ENCODE measurements around the gene FZR1. TPM values are rescaled to one million over a fixed set of nuclear protein-coding genes. Genes with fewer than 3 reads are reported as not detected.

FZR1 gene
- polyA plus RNA-seq, 2 donors, result 23.0 to 28.0 TPM

DNA sequence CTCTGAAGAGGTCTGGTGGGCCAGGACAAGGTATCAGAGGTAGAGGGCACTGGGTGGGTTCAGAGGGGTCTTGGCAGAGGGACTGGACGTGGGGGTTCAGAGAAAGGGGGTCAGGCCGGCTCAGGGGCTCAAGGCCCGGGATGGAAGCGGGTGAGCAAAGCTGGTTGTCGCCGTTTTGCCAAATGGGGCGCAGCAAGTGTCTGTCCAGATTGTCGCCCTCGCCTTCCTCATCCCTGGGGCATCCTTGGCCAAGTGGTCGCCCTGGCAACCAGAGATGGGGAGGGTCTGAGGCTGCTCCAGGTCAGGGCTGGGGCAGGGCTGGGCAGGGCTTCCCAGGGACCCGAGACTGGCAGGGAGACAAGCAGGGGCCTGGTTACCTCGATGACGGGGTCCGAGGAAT lies 12.5 kb upstream of the FZR1 start:
- Histone ChIP-seq H3K9me3 (ENCODE audit: control insufficient read depth in 2 of 2, insufficient read depth in 1 of 2, low read depth in 1 of 2, low read length in 1 of 2) (no peaks in the 10 kb centered on the region), H3K27me3 (ENCODE audit: control insufficient read depth in 1 of 2, insufficient read depth in 2 of 2, low read length in 2 of 2) (no peaks in the 10 kb centered on the region), H3K36me3 (ENCODE audit: control insufficient read depth in 2 of 2, insufficient read depth in 2 of 2, low read length in 1 of 2) (peaks cover 13 to 40% of the 10 kb centered on the region in 2 donors), H3K4me1 (ENCODE audit: control insufficient read depth in 2 of 2, insufficient read depth in 2 of 2, low read length in 1 of 2) (no peaks in the 10 kb centered on the region), H3K27ac (ENCODE audit: low read depth in 2 of 2, low read length in 1 of 2) (no peak overlapping the region), H3K4me3 (ENCODE audit: low read depth in 1 of 2, low read length in 2 of 2) (no peak overlapping the region)
- 90 to 94% methylated on average over 14 of the region's 14 CpGs for WGBS, 2 donors

GRCh38 chr19:3494051-3494450 lies 12.1 kb upstream of the FZR1 start:
- H3K36me3 ChIP-seq (ENCODE audit: control insufficient read depth in 2 of 2, insufficient read depth in 2 of 2, low read length in 1 of 2), result peaks cover 13 to 40% of the 10 kb centered on the region in 2 donors
- no peaks in the 10 kb centered on the region for H3K4me1 ChIP-seq (ENCODE audit: control insufficient read depth in 2 of 2, insufficient read depth in 2 of 2, low read length in 1 of 2)
- no peaks in the 10 kb centered on the region for H3K9me3 ChIP-seq (ENCODE audit: control insufficient read depth in 2 of 2, insufficient read depth in 1 of 2, low read depth in 1 of 2, low read length in 1 of 2)
- H3K27me3 ChIP-seq (ENCODE audit: control insufficient read depth in 1 of 2, insufficient read depth in 2 of 2, low read length in 2 of 2), result no peaks in the 10 kb centered on the region
- H3K27ac ChIP-seq (ENCODE audit: low read depth in 2 of 2, low read length in 1 of 2), result no peak overlapping the region
- 86 to 90% methylated on average over 15 of the region's 15 CpGs for WGBS, 2 donors
- no peak overlapping the region for H3K4me3 ChIP-seq (ENCODE audit: low read depth in 1 of 2, low read length in 2 of 2)

DNA sequence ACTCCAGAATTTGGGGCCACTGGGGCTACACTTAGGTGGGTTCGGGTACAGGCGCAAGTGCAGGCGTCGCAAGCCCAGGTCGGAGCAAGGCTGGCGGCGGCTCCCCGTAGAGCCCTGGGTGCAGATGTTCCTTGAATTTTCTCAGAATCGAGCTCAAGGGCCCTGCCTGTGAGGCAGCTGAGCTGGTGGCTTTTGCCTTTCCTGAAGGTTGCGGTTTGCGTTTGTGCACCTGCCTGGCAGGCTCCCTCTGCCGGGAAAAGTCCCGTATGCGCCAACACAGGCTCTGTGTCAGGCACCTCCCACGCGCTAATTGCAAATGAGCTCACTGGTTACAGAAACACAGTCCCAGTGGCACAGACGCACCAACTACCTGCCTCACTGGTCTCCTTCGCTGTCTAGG lies 11.6 kb upstream of the FZR1 start:
- WGBS, 2 donors, result 90 to 91% methylated on average over 18 of the region's 18 CpGs
- Histone ChIP-seq H3K27ac (ENCODE audit: low read depth in 2 of 2, low read length in 1 of 2) (no peak overlapping the region), H3K36me3 (ENCODE audit: control insufficient read depth in 2 of 2, insufficient read depth in 2 of 2, low read length in 1 of 2) (peaks cover 13 to 40% of the 10 kb centered on the region in 2 donors)

GRCh38 chr19:3496392-3497273 lies 9.5 kb upstream of the FZR1 start:
- H3K27me3 ChIP-seq (ENCODE audit: control insufficient read depth in 1 of 2, insufficient read depth in 2 of 2, low read length in 2 of 2), result no peaks in the 10 kb centered on the region
- H3K9me3 ChIP-seq (ENCODE audit: control insufficient read depth in 2 of 2, insufficient read depth in 1 of 2, low read depth in 1 of 2, low read length in 1 of 2), result no peaks in the 10 kb centered on the region
- H3K27ac ChIP-seq (ENCODE audit: low read depth in 2 of 2, low read length in 1 of 2), result no peak overlapping the region
- H3K4me1 ChIP-seq (ENCODE audit: control insufficient read depth in 2 of 2, insufficient read depth in 2 of 2, low read length in 1 of 2), result peaks cover 3% of the 10 kb centered on the region in 2 donors
- 95 to 97% methylated on average over 32 of the region's 32 CpGs for WGBS, 2 donors
- no peak overlapping the region for H3K4me3 ChIP-seq (ENCODE audit: low read depth in 1 of 2, low read length in 2 of 2)
- peaks cover 13 to 30% of the 10 kb centered on the region in 2 donors for H3K36me3 ChIP-seq (ENCODE audit: control insufficient read depth in 2 of 2, insufficient read depth in 2 of 2, low read length in 1 of 2)

More for the DNA sequence above, 11.6 kb upstream of the FZR1 start:
- Histone ChIP-seq H3K27me3 (ENCODE audit: control insufficient read depth in 1 of 2, insufficient read depth in 2 of 2, low read length in 2 of 2) (no peaks in the 10 kb centered on the region), H3K4me1 (ENCODE audit: control insufficient read depth in 2 of 2, insufficient read depth in 2 of 2, low read length in 1 of 2) (no peaks in the 10 kb centered on the region), H3K4me3 (ENCODE audit: low read depth in 1 of 2, low read length in 2 of 2) (no peak overlapping the region), H3K9me3 (ENCODE audit: control insufficient read depth in 2 of 2, insufficient read depth in 1 of 2, low read depth in 1 of 2, low read length in 1 of 2) (no peaks in the 10 kb centered on the region)

- WGBS, 2 donors, result 94 to 95% methylated on average over 5 of the region's 5 CpGs
- no peaks in the 10 kb centered on the region for H3K9me3 ChIP-seq (ENCODE audit: control insufficient read depth in 2 of 2, insufficient read depth in 1 of 2, low read depth in 1 of 2, low read length in 1 of 2)
- no peak overlapping the region for H3K4me3 ChIP-seq (ENCODE audit: low read depth in 1 of 2, low read length in 2 of 2)
- H3K27ac ChIP-seq (ENCODE audit: low read depth in 2 of 2, low read length in 1 of 2), result no peak overlapping the region
- H3K36me3 ChIP-seq (ENCODE audit: control insufficient read depth in 2 of 2, insufficient read depth in 2 of 2, low read length in 1 of 2), result peaks cover 7 to 22% of the 10 kb centered on the region in 2 donors
- H3K4me1 ChIP-seq (ENCODE audit: control insufficient read depth in 2 of 2, insufficient read depth in 2 of 2, low read length in 1 of 2), result peaks cover 3% of the 10 kb centered on the region in 2 donors
- H3K27me3 ChIP-seq (ENCODE audit: control insufficient read depth in 1 of 2, insufficient read depth in 2 of 2, low read length in 2 of 2), result no peaks in the 10 kb centered on the region
These were observed 8.2 kb upstream of the FZR1 start for GRCh38 chr19:3497757-3498520.

DNA sequence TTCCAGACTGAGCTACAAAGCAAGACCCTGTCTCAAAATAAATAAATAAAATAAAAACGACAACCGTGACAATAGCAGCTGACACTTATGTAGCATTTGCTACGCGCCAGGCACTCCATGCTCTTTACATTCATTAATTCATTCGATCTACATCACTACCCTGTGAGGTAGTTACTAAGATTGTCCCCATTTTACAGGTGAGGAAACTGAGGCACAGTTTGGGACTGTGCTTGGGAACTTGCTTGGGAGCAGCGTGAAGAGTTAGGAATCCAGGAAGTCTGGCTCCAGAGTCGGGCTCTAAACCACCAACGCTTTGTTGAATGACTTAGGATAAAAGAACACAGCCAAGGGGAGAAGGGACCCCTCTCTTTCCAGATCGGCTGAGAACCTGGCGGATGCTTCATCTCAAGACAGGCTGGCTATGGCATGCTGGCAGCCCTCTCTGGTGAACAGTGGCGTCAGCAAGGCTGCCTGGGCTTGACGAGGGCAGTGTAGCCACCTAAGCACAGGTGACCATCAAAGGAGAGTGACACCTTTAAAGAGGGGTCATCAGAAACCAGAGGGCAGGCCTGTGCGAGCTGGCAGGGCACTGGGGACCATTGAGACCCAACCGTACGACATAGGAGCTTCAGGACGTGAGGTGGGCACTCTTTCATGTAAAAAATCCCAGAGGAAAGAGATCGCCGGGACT lies 6.2 kb upstream of the FZR1 start:
- no peaks in the 10 kb centered on the region for H3K27me3 ChIP-seq (ENCODE audit: control insufficient read depth in 1 of 2, insufficient read depth in 2 of 2, low read length in 2 of 2)
- 22 to 25% methylated on average over 18 of the region's 18 CpGs for WGBS, 2 donors
- H3K4me3 ChIP-seq (ENCODE audit: low read depth in 1 of 2, low read length in 2 of 2), result peak overlapping the region; percentile 93 to 95
- H3K36me3 ChIP-seq (ENCODE audit: control insufficient read depth in 2 of 2, insufficient read depth in 2 of 2, low read length in 1 of 2), result peaks cover 0 to 12% of the 10 kb centered on the region in 2 donors
- peaks cover 3% of the 10 kb centered on the region in 2 donors for H3K4me1 ChIP-seq (ENCODE audit: control insufficient read depth in 2 of 2, insufficient read depth in 2 of 2, low read length in 1 of 2)
- H3K27ac ChIP-seq (ENCODE audit: low read depth in 2 of 2, low read length in 1 of 2), result peak overlapping the region; percentile 88 to 92
- no peaks in the 10 kb centered on the region for H3K9me3 ChIP-seq (ENCODE audit: control insufficient read depth in 2 of 2, insufficient read depth in 1 of 2, low read depth in 1 of 2, low read length in 1 of 2)

GRCh38 chr19:3500429-3501101 lies 5.5 kb upstream of the FZR1 start, which contains the start of gene DOHH:
DOHH (minus strand) TSS chr19:3500674; CDS start chr19:3496814, 3,860 bp downstream.
- 0% methylated on average over 38 to 52 of the region's 52 CpGs for WGBS, 2 donors
- H3K27ac ChIP-seq (ENCODE audit: low read depth in 2 of 2, low read length in 1 of 2), result peak within 1 kb of the TSS; percentile 88 to 92
- H3K4me3 ChIP-seq (ENCODE audit: low read depth in 1 of 2, low read length in 2 of 2), result peak within 1 kb of the TSS; percentile 93 to 95
- H3K4me1 ChIP-seq (ENCODE audit: control insufficient read depth in 2 of 2, insufficient read depth in 2 of 2, low read length in 1 of 2), result peaks cover 3% of the 10 kb centered on the region in 2 donors
- no peaks in the 10 kb centered on the region for H3K9me3 ChIP-seq (ENCODE audit: control insufficient read depth in 2 of 2, insufficient read depth in 1 of 2, low read depth in 1 of 2, low read length in 1 of 2)
- peaks cover 0 to 10% of the 10 kb centered on the region in 2 donors for H3K36me3 ChIP-seq (ENCODE audit: control insufficient read depth in 2 of 2, insufficient read depth in 2 of 2, low read length in 1 of 2)
- no peaks in the 10 kb centered on the region for H3K27me3 ChIP-seq (ENCODE audit: control insufficient read depth in 1 of 2, insufficient read depth in 2 of 2, low read length in 2 of 2)

GRCh38 chr19:3501780-3502179 lies 4.3 kb upstream of the FZR1 start:
- Histone ChIP-seq H3K27ac (ENCODE audit: low read depth in 2 of 2, low read length in 1 of 2) (no peak overlapping the region), H3K27me3 (ENCODE audit: control insufficient read depth in 1 of 2, insufficient read depth in 2 of 2, low read length in 2 of 2) (no peaks in the 10 kb centered on the region), H3K4me3 (ENCODE audit: low read depth in 1 of 2, low read length in 2 of 2) (no peak overlapping the region), H3K4me1 (ENCODE audit: control insufficient read depth in 2 of 2, insufficient read depth in 2 of 2, low read length in 1 of 2) (peaks cover 3% of the 10 kb centered on the region in 2 donors), H3K9me3 (ENCODE audit: control insufficient read depth in 2 of 2, insufficient read depth in 1 of 2, low read depth in 1 of 2, low read length in 1 of 2) (peaks cover 0 to 2% of the 10 kb centered on the region in 2 donors), H3K36me3 (ENCODE audit: control insufficient read depth in 2 of 2, insufficient read depth in 2 of 2, low read length in 1 of 2) (no peaks in the 10 kb centered on the region)
- WGBS, 2 donors, result 80 to 85% methylated on average over 3 of the region's 3 CpGs
